Keratinocyte (primary cell): ENCODE results near the gene APOBEC4. TPM values are rescaled to one million over a fixed set of nuclear protein-coding genes. Genes with fewer than 3 reads are reported as not detected.

Source experiments
- DNase-seq: peaks from one replicate; pipeline ENCODE4 v3.0.0-alpha.2; 2011; ENCODE audit warnings: low read depth, missing footprints, low spot score
- FAIRE-seq: peaks from 2 replicates; lab custom pipeline; 2011; peaks lifted over from hg19 to GRCh38; lab: Jason Lieb, UNC
- H2AFZ ChIP-seq: 2 replicates; pipeline ENCODE4 v1.6.0; 2012; ENCODE audit warnings: low read length, control low read depth, inconsistent platforms; ENCODE audit not compliant: control insufficient read depth
- H3K27ac ChIP-seq: 2 replicates; pipeline ENCODE4 v1.5.1; 2011; ENCODE audit warnings: low read length; ENCODE audit not compliant: control insufficient read depth, insufficient read depth
- H3K27me3 ChIP-seq: 3 replicates; pipeline ENCODE4 v1.6.0; 2011; ENCODE audit warnings: low read length; ENCODE audit not compliant: control insufficient read depth, insufficient read depth; ENCODE audit errors: extremely low read depth
- H3K36me3 ChIP-seq, 2 experiments: 2 replicates in 1 of 2; 3 replicates in 1 of 2; pipeline ENCODE4 v1.5.1; 2011; ENCODE audit warnings: low read length in 2 of 2, mild to moderate bottlenecking in 1 of 2; ENCODE audit not compliant: control insufficient read depth in 2 of 2, insufficient read depth in 2 of 2; ENCODE audit errors: extremely low read depth in 1 of 2
- H3K4me1 ChIP-seq: 3 replicates; pipeline ENCODE4 v1.5.1; 2011; ENCODE audit warnings: low read length; ENCODE audit not compliant: control insufficient read depth, insufficient read depth; ENCODE audit errors: extremely low read depth
- H3K4me2 ChIP-seq: 3 replicates; pipeline ENCODE4 v1.6.0; 2011; ENCODE audit warnings: low read depth, low read length; ENCODE audit not compliant: control insufficient read depth, insufficient read depth; ENCODE audit errors: extremely low read depth
- H3K4me3 ChIP-seq, 3 experiments: fragments of 200-600 bp in 1 of 3; sonication (generic) in 1 of 3; 2 replicates in 2 of 3; 3 replicates in 1 of 3; pipeline ENCODE4 v1.5.1; 2011 to 2016; ENCODE audit warnings: low read length in 3 of 3, mild to moderate bottlenecking in 3 of 3, control low read depth in 2 of 3, inconsistent platforms in 1 of 3, low read depth in 1 of 3, mixed read lengths in 1 of 3, mixed run types in 1 of 3, moderate library complexity in 1 of 3; ENCODE audit not compliant: control insufficient read depth in 2 of 3, insufficient read depth in 2 of 3; ENCODE audit errors: extremely low read depth in 1 of 3
- H3K79me2 ChIP-seq: 2 replicates; pipeline ENCODE4 v1.6.0; 2012; ENCODE audit warnings: low read length; ENCODE audit not compliant: control insufficient read depth, insufficient read depth
- H3K9ac ChIP-seq: 3 replicates; pipeline ENCODE4 v1.6.0; 2011; ENCODE audit warnings: low read length; ENCODE audit not compliant: control insufficient read depth, insufficient read depth; ENCODE audit errors: extremely low read depth
- H3K9me1 ChIP-seq: 3 replicates; pipeline ENCODE4 v1.6.0; 2011; ENCODE audit warnings: low read length; ENCODE audit not compliant: control insufficient read depth, insufficient read depth; ENCODE audit errors: extremely low read depth
- H3K9me3 ChIP-seq: 2 replicates; pipeline ENCODE4 v1.5.1; 2012; ENCODE audit warnings: low read depth, low read length; ENCODE audit not compliant: control insufficient read depth
- H4K20me1 ChIP-seq: 3 replicates; pipeline ENCODE4 v1.6.0; 2011; ENCODE audit warnings: low read length; ENCODE audit not compliant: control insufficient read depth, insufficient read depth; ENCODE audit errors: extremely low read depth
- EZH2 ChIP-seq: IDR thresholded peaks from one replicate; pipeline ENCODE4 v1.6.1; 2012; ENCODE audit warnings: inconsistent platforms, mild to moderate bottlenecking, low read length, moderate library complexity
- dilution Hi-C: fragments of 300-500 bp; cut with MboI; formaldehyde crosslinking; loops from one replicate; pipeline ENCODE4 v1.7.0; 2020; ENCODE audit warnings: low sequenced_read_pairs; ENCODE audit not compliant: extremely low pct_ligation_motif_present
- polyA minus RNA-seq, 3 experiments: library from RNA; depleted of rRNA, polyadenylated mRNA; stranded (reverse); fragments of >200 nt; gene quantifications; 1 replicate in 1 of 3; 2 replicates in 1 of 3; 3 replicates in 1 of 3; pipeline ENCODE4 v1.2.3, GENCODE V29; 2011
- polyA plus RNA-seq, 5 experiments: library from polyadenylated mRNA; depleted of rRNA in 3 of 5; stranded (reverse) in 3 of 5; stranded (forward) in 1 of 5; unstranded in 1 of 5; fragments of >200 nt; gene quantifications; 1 replicate in 1 of 5; 2 replicates in 3 of 5; 3 replicates in 1 of 5; pipeline versions ENCODE4 v1.2.1 to v1.2.3, GENCODE V29; 2011 to 2012; ENCODE audit warnings: missing spikeins in 2 of 5, low read depth in 1 of 5, low replicate concordance in 1 of 5
- TF ChIP-seq, protein P1 (sequence below), 3 experiments: IDR thresholded peaks in 1 of 3; conservative IDR thresholded peaks in 1 of 3; optimal IDR thresholded peaks in 1 of 3; 2 replicates in 2 of 3; 3 replicates in 1 of 3; pipeline versions ENCODE3 to v1.5.1; 2011; ENCODE audit warnings: low read length in 3 of 3, mild to moderate bottlenecking in 3 of 3, moderate library complexity in 2 of 3, control low read depth in 1 of 3, inconsistent platforms in 1 of 3; ENCODE audit not compliant: insufficient read depth in 2 of 3; ENCODE audit errors: extremely low read depth in 1 of 3

The APOBEC4 gene, protein sequence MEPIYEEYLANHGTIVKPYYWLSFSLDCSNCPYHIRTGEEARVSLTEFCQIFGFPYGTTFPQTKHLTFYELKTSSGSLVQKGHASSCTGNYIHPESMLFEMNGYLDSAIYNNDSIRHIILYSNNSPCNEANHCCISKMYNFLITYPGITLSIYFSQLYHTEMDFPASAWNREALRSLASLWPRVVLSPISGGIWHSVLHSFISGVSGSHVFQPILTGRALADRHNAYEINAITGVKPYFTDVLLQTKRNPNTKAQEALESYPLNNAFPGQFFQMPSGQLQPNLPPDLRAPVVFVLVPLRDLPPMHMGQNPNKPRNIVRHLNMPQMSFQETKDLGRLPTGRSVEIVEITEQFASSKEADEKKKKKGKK
- polyA plus RNA-seq (not detected in 3 replicates), polyA minus RNA-seq (not detected in 3 replicates)
- not detected for polyA plus RNA-seq (2011; ENCODE audit: low read depth)
- not detected in 2 replicates for polyA plus RNA-seq (2011; cell fraction: cytosol; rRNA removed)
- not detected in 2 replicates for polyA plus RNA-seq (2011; cell fraction: nucleus; rRNA removed)
- polyA plus RNA-seq (2012; ENCODE audit: low replicate concordance), result not detected in 2 replicates
- polyA minus RNA-seq (2011; cell fraction: cytosol; rRNA and poly(A)+ RNA removed), result not detected
- not detected in 2 replicates for polyA minus RNA-seq (2011; cell fraction: nucleus; rRNA and poly(A)+ RNA removed)

DNA sequence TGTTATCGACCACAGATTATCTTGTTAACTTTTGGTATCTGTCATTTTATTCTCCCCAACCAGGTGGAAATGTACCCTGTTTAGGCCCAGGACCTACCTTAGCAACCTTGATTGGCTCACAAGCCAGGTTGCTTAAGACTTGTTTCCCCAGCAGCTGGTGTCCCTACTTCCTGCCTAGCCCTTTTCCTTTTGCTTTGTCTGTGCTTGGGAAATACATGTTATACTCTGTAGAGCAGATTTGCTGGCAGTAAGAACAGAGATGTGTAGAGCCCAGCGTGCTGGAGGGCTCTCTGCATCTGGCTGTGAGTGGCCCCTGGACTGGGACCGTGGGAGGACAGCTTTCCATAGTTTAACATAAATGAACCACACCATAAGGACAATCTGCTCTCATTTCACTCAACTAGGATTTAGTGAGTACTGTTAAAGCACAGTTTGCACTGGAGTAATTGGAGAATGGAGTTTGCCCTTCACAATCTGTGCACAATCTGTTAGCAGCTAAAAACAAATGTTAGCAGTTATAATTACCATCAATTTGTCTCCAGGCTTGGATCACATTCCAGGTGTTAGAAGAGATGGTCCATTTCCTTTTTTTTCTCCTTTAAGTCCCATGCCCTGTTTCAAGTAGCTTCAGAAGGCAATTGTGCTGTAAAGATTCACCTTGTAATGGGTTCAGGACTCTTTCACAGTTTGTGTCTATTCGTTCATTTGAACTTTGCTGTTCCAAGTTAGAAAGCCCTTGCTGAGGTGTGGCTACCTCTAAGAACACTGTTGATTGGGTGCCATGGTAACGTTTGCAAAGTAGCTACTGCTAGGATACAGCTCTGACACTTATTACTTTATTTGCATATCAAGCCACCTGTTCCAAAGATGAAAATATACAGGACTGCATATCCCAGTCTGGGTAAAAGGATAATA, at the start of gene APOBEC4:
APOBEC4 (minus strand) TSS at position 770 of the 915 bp plus-strand sequence. CDS start 4,535 bp downstream, outside the sequence.
- Histone ChIP-seq H3K79me2 (no peaks in the 10 kb centered on the region), H3K4me3 (no peak within 1 kb of the TSS), H3K9me3 (no peaks in the 10 kb centered on the region), H3K9ac (no peak within 1 kb of the TSS), H3K36me3 (no peaks in the 10 kb centered on the region), H4K20me1 (no peaks in the 10 kb centered on the region), H3K9me1 (no peaks in the 10 kb centered on the region), H3K27ac (no peak within 1 kb of the TSS), H3K4me1 (no peaks in the 10 kb centered on the region), H3K27me3 (no peaks in the 10 kb centered on the region), H2AFZ (no peak within 1 kb of the TSS), H3K4me2 (no peak within 1 kb of the TSS)
- dilution Hi-C loops, result no loop called here
- FAIRE-seq (peak; percentile 29), DNase-seq (no peak)
- no peak for TF ChIP-seq EZH2
- TF ChIP-seq, protein P1, sequence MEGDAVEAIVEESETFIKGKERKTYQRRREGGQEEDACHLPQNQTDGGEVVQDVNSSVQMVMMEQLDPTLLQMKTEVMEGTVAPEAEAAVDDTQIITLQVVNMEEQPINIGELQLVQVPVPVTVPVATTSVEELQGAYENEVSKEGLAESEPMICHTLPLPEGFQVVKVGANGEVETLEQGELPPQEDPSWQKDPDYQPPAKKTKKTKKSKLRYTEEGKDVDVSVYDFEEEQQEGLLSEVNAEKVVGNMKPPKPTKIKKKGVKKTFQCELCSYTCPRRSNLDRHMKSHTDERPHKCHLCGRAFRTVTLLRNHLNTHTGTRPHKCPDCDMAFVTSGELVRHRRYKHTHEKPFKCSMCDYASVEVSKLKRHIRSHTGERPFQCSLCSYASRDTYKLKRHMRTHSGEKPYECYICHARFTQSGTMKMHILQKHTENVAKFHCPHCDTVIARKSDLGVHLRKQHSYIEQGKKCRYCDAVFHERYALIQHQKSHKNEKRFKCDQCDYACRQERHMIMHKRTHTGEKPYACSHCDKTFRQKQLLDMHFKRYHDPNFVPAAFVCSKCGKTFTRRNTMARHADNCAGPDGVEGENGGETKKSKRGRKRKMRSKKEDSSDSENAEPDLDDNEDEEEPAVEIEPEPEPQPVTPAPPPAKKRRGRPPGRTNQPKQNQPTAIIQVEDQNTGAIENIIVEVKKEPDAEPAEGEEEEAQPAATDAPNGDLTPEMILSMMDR (optimal IDR thresholded peaks at IDR 0.05 in 1 of 3, IDR thresholded peaks at IDR 0.05 in 1 of 3, conservative IDR thresholded peaks at IDR 0.05 in 1 of 3; ENCODE audit: extremely low read depth in 1 of 3, insufficient read depth in 2 of 3, low read length in 3 of 3), result no peak

DNA sequence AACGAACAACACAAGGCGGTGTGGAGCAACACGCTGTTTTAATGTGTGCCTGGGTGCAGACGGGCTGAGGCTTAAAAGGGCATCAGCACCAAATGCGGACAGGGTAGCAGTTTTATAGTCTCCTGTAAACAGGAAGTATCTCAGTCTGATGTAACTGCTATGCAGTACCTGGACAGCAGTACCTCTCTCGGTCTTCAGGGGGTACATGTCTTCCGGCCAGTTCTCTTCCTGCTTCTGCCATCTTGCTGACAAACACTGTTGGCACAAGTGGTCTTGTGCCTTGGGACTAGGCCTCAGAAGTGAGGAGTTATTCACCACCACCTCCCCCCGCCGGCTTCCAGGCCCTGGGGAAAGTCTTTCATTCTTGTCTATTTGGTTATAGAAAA, 49.7 kb upstream of the APOBEC4 start:
- no peak overlapping the region for H3K4me3 ChIP-seq
- FAIRE-seq (no peak), DNase-seq (no peak)
- no peak overlapping the region for H3K4me2 ChIP-seq
- H3K27ac ChIP-seq, result no peak overlapping the region
- H3K79me2 ChIP-seq, result no peaks in the 10 kb centered on the region
- H3K27me3 ChIP-seq, result no peaks in the 10 kb centered on the region
- no peaks in the 10 kb centered on the region for H3K36me3 ChIP-seq
- TF ChIP-seq, protein P1 (optimal IDR thresholded peaks at IDR 0.05 in 1 of 3, IDR thresholded peaks at IDR 0.05 in 1 of 3, conservative IDR thresholded peaks at IDR 0.05 in 1 of 3; ENCODE audit: extremely low read depth in 1 of 3, insufficient read depth in 2 of 3, low read length in 3 of 3), result no peak
- no peak for TF ChIP-seq EZH2
- no peak overlapping the region for H3K9ac ChIP-seq
- H3K9me1 ChIP-seq, result no peaks in the 10 kb centered on the region
- no peaks in the 10 kb centered on the region for H4K20me1 ChIP-seq
- no peaks in the 10 kb centered on the region for H3K9me3 ChIP-seq
- H2AFZ ChIP-seq, result no peak overlapping the region
- H3K4me1 ChIP-seq, result no peaks in the 10 kb centered on the region
- dilution Hi-C loops, result no loop called here
